ENCODE measurements around the gene TMEM233. TPM values are rescaled to one million over a fixed set of nuclear protein-coding genes. Genes with fewer than 3 reads are reported as not detected.

Gene TMEM233
- total RNA-seq, 1 experiment from 2014 or later = 0.28 TPM

DNA sequence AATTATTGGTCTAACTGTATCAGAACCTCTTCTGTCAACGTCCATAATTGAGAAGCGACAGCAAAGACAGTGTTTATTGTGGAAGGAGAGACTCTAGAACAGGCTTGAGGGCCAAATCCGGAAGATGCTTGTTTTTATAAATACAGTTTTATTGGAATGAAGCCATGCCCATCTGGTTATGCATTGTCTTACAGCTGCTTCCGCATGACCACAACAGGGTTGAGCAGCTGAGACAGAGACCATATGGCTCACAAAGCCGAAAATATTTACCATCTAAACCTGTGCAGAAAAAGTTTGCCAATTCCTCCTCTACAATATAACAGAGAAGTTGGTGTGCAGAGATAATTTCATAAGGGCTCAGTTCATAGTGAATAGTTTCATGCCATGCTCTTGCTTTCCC is 98.8 kb downstream of the TMEM233 start (continued):
- TF ChIP-seq CREB1 (CRISPR knock-in tag; IDR thresholded peaks at IDR 0.05) (no peak), EMX1 (CRISPR knock-in tag; IDR thresholded peaks at IDR 0.05) (no peak)

Other genes with a start within 250 kb of the TMEM233 start
- gene PRKAB1, start 74.4 kb downstream of the TMEM233 start, total RNA-seq (2021) = 26.2 to 32.3 TPM (median 26.4 TPM) in 3 replicates